GM19328 (cell line): ENCODE data around the gene S100A9.

Source experiments
- ATAC-seq: cut with Tn5 transposase; IDR thresholded peaks from one replicate; pipeline ENCODE4 v1.9.1; 2021; ENCODE audit warnings: mild to moderate bottlenecking, moderate library complexity; ENCODE audit not compliant: unreplicated experiment

Gene S100A9

DNA sequence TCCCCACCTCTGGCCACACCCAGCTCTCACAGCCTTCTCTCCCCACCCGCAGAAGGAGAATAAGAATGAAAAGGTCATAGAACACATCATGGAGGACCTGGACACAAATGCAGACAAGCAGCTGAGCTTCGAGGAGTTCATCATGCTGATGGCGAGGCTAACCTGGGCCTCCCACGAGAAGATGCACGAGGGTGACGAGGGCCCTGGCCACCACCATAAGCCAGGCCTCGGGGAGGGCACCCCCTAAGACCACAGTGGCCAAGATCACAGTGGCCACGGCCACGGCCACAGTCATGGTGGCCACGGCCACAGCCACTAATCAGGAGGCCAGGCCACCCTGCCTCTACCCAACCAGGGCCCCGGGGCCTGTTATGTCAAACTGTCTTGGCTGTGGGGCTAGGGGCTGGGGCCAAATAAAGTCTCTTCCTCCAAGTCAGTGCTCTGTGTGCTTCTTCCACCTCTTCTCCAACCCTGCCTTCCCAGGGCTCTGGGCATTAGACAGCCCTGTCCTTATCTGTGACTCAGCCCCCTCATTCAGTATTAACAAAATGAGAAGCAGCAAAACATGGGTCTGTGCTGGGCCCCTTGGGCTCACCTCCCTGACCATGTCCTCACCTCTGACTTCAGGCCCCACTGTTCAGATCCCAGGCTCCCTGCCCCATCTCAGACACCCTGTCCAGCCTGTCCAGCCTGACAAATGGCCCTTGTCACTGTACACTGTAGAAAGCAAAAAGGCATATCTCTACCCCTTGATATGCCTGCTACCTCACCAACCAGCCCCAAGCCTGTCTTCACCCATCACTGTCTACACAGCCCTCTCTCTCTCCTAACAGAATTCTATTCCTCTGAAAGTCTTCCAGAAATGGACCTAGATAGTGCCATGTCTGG lies 3.2 kb downstream of the S100A9 start:
- ATAC-seq = no peak

DNA sequence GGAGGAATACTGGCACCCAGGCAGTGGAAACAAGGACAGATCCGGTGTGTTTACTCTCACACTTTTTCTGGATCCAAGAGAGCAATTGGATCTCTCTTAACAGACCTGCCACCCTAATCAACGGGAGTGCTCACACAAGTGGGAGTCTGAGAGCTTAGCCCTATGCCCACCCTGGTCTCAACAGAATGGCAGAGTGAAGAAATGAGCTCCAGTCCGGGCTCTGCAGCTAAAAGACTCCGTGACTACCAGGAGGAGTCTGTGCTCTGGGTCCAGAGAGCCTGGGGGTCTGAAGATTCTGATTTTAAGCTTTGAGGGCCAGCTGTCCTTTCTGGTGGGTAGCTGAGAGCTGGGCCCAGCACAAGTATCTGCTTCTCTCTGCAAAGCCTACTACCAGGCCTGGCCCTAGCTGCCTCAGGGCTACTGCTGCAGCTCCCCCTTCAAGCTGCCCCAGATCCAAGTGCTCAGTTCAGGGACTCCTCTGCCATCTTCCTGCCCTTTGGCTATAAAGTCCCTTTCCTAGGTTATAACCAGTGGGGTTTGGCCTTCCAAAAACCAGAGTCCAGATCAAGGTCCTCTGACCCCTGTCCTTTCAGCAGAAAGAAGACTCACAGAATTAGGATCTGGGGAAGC lies 3.9 kb downstream of the S100A9 start:
- no peak for ATAC-seq

DNA sequence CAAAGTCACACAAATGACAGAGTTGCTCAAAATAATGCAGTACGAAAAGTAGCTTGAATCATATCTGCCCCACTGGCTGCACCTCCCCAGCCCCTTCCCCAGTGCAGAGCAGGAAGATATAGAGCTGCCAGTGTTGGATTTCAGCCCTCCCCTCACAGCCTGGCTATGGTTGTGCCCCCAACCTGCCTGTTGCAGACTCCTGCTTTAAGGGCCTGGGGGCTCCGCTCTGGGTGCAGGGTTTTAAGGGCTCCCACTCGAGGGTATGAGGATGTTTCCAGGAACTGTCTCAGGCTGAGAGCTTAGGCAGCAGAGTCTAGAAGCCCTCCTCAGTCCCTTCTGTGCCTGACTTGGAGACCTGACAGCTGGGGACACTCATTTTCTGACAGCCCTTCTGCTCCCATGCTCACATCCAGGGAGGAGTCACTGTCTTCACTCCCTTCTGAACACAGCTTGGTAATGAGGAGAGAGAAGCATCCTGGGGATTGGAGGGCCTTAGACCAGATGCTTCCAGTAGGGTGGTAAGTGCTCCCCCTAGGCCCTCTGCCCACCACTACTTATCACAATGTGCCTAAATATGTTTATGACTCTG lies 4.6 kb downstream of the S100A9 start:
- no peak for ATAC-seq

- ATAC-seq = no peak
Measured at GRCh38 chr1:153363641-153364040, 6.0 kb downstream of the S100A9 start.

DNA sequence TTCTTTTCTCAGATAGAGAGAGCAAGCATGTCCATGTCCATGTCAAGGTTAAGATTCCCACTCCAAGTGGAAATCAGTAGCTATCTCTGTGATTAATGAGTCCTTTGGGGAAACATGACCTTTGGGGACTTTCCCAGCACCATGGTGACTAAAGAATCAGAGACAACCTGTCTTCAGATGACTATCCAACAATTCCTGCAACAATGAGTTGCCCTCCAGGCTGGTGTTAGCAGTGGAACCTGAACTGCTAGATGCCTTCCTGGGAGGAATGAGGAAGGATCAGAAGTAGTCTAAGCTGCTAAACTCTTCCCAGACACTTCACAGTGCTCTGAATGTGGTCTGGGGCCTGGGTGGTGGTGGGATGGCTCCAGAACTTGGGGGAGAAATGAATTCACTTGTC lies 6.5 kb downstream of the S100A9 start:
- no peak for ATAC-seq

GRCh38 chr1:153364766-153365666 lies 7.4 kb downstream of the S100A9 start:
- no peak for ATAC-seq

GRCh38 chr1:153365696-153366095 lies 8.0 kb downstream of the S100A9 start:
- ATAC-seq = no peak

DNA sequence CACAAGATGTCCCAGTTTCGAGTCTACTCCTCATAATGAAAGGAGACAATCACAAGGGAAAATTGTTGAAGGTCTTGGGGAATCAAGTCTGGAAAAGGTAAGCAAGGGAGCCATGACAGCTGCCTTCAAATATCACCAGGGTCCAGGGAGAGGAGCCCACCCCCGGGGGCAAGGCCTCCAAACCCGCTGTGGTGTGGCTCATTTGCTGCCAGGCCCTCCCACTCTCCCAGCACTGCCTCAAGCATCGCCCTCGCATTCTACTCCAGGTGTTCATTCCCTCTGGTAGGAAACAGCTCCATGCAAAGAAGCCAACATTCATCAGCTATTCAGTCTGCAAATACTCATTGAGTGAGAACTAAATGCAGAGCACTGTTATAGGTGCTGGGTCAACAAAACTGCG lies 8.6 kb downstream of the S100A9 start:
- no peak for ATAC-seq

DNA sequence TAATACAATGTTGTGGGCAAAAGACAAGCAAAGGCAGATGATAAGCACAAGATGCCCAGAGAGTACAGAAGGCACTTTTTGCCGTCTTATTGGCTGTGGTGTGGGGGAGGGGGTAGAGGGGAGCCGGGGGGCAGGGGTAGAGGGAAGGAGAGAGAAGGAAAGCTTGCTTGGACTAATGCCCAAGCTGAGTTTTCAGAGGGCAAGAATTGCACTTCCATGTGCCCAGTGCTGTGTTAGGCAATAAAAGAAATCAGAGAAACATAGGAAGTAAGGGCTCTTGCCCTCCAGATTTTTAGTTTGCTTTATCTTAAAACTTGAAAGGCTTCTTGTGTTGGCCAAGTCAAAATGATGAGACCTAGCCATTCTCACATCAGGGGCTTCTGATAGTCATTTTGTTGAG lies 9.4 kb downstream of the S100A9 start:
- no peak for ATAC-seq

- no peak for ATAC-seq
Measured at GRCh38 chr1:153368495-153368894, 10.8 kb downstream of the S100A9 start.

- no peak for ATAC-seq
Measured at GRCh38 chr1:153370146-153370545, 12.5 kb downstream of the S100A9 start.

DNA sequence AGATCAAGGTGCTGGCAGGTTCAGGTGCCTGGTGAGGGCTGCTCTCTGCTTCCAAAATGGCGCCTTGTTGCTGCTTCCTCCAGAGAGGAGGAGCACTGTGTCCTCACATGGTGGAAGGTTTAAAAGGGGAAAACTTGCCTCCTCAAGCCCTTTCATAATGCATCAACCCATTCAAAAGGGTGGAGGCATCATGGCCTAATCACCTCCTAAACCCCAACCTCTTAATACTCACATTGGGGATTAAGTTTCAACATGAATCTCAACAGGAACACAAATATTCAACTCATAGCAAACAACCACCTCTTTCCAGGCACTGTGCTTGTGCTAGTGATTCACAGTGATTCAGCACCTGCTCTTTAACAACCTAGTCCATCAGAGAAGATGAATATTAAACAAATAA lies 13.6 kb downstream of the S100A9 start:
- ATAC-seq = no peak

DNA sequence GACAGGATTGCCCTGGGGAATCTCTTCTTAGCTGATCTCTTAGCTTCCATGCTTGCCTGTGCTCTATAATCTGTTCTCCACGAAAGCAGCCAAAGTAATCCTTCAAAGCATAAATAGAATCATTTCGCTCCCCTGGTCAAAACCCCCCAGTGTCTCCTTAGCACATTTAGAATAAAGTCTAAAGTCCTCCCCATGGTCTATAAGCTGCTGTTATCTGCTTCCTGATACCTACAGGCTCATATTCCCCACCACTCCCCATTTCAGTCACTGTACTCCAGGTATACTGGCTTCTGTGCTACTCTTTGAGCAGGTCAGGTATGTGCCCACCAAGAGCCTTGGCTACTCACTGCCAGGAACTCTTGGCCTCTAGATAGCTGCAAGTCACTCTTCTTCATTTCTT lies 14.9 kb downstream of the S100A9 start:
- ATAC-seq = no peak

DNA sequence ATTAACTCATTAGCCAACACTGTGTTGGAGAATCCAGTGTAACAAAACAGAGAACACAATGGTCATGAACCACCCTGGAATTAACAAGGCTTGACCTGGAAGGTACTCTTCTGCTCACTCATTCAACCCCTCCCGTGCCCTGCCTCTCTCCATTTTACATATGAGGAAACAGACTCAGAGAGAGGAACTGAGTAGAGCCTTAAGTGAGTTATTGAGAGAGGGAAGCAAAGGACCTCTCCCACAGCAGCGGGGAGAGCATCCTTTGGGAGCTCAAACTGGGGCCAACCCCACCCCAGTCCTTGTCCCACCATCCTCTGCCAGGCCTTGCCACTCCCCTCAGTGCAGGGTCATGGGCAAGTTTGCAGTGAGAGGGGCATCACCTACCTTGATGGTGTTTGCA lies 16.4 kb downstream of the S100A9 start:
- no peak for ATAC-seq

GRCh38 chr1:153375511-153375910 lies 17.9 kb downstream of the S100A9 start, which contains the start of gene S100A12:
Gene S100A12 (minus strand): TSS chr1:153375621. CDS start chr1:153374592, 1,029 bp downstream.
- ATAC-seq = no peak

DNA sequence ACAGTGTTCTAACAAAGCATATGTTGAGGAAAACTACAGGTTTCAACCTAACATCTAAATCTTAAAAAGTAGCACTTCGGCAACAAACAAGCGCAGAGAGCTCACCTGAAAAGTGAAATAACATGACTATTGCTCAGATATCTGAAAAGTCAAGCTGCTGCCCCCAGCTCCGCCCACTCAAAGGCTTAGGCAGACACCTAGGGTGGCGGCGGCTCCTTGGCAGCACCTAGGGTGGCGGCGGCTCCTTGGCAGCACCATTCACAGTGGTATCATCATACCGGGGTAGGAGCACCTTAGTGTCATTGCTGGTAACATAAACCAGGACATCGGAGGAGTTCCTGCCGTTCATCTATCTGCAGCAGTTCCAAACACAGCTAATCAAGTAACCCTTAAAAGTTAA lies 21.9 kb downstream of the S100A9 start:
- ATAC-seq = no peak

- ATAC-seq = no peak
Measured at GRCh38 chr1:153380711-153381110, 23.1 kb downstream of the S100A9 start.

GRCh38 chr1:153384958-153385580 lies 27.4 kb downstream of the S100A9 start:
- no peak for ATAC-seq

GRCh38 chr1:153386500-153386901 lies 28.8 kb downstream of the S100A9 start:
- no peak for ATAC-seq

DNA sequence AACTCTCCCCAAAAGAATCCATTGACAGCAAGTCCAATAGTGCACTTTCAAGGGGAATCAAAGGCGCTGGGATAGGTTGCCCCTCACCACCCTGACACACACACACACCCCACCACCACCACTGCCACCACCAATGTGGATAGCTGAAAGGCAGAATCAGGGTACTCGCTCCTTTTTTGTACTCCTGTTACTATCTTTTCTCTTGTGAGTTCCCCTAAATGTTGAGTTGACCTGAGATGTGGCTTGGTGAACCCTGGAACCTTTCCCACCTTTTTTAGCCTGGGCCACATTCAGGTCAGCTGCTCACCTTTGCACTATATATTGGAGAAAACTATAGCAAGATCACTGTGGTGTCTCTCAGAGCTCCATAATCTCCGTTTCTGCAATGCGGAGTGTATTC lies 29.3 kb downstream of the S100A9 start:
- no peak for ATAC-seq
